Muscle layer of colon (tissue), 2 donors: ENCODE data around the gene DOK7.

ENCODE experiments used
- H3K27ac ChIP-seq: one replicate; pipeline ENCODE4 v1.7.0; 2013; ENCODE audit warnings: low read depth, mild to moderate bottlenecking, low read length, moderate library complexity
- H3K27me3 ChIP-seq, 2 donors: one replicate each; pipeline ENCODE4 v1.7.0; 2013; ENCODE audit warnings: low read length in 2 of 2, mild to moderate bottlenecking in 2 of 2; ENCODE audit not compliant: insufficient read depth in 2 of 2, control insufficient read depth in 1 of 2
- H3K36me3 ChIP-seq: one replicate; pipeline ENCODE4 v1.7.0; 2013; ENCODE audit warnings: mild to moderate bottlenecking, low read length; ENCODE audit not compliant: insufficient read depth
- H3K4me1 ChIP-seq: one replicate; pipeline ENCODE4 v1.7.0; 2013; ENCODE audit warnings: mild to moderate bottlenecking, low read length; ENCODE audit not compliant: insufficient read depth
- H3K4me3 ChIP-seq, 2 donors: one replicate each; pipeline ENCODE4 v1.7.0; 2013; ENCODE audit warnings: low read length in 2 of 2, low read depth in 1 of 2, mild to moderate bottlenecking in 1 of 2, moderate library complexity in 1 of 2
- H3K9ac ChIP-seq: one replicate; pipeline ENCODE4 v1.7.0; 2013; ENCODE audit warnings: low read length
- H3K9me3 ChIP-seq: one replicate; pipeline ENCODE4 v1.7.0; 2013; ENCODE audit warnings: mild to moderate bottlenecking, low read length
- donor health status: abdominal sarcoma.
- donor health status: Adenocarcinoma of cecum.

The DOK7 gene

DNA sequence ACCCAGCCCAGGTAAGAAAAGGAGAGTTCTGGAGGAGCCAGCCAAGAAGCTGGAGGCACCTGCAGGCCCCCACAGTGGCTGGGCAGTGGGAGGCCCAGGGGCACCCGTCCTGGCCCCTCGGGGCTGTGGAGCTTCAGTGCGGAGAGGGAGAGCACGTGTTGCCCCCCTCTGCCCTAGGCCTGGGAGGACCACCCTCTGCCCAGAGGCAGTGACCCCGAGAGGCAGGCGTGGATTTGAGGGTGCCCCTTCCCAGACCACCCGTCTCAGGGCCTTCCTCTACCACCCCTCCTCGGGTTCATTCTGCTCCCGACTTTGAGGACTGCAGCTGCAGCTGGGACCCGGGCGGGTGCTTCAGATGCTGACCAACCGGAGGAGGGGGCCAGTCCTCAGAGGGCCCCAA is 33.5 kb upstream of the DOK7 start:
- no peak overlapping the region for H3K27ac ChIP-seq
- H3K9ac ChIP-seq, result no peak overlapping the region
- no peaks in the 10 kb centered on the region for H3K27me3 ChIP-seq
- no peaks in the 10 kb centered on the region for H3K36me3 ChIP-seq
- H3K4me1 ChIP-seq, result no peaks in the 10 kb centered on the region
- H3K9me3 ChIP-seq, result no peaks in the 10 kb centered on the region
- H3K4me3 ChIP-seq, result no peak overlapping the region

DNA sequence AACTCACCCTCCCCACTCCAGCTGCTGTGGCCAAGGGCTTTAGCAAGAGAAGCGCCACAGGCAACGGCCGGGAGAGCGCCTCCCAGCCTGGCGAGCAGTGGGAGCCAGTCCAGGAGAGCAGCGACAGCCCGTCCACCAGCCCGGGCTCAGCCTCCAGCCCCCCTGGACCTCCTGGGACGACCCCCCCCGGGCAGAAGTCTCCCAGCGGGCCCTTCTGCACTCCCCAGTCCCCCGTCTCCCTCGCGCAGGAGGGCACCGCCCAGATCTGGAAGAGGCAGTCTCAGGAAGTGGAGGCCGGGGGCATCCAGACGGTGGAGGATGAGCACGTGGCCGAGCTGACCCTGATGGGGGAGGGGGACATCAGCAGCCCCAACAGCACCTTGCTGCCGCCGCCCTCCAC is 32.6 kb upstream of the DOK7 start:
- no peaks in the 10 kb centered on the region for H3K9me3 ChIP-seq
- no peaks in the 10 kb centered on the region for H3K36me3 ChIP-seq
- H3K27me3 ChIP-seq, result no peaks in the 10 kb centered on the region
- no peak overlapping the region for H3K27ac ChIP-seq
- no peak overlapping the region for H3K4me3 ChIP-seq
- H3K9ac ChIP-seq, result no peak overlapping the region
- no peaks in the 10 kb centered on the region for H3K4me1 ChIP-seq

DNA sequence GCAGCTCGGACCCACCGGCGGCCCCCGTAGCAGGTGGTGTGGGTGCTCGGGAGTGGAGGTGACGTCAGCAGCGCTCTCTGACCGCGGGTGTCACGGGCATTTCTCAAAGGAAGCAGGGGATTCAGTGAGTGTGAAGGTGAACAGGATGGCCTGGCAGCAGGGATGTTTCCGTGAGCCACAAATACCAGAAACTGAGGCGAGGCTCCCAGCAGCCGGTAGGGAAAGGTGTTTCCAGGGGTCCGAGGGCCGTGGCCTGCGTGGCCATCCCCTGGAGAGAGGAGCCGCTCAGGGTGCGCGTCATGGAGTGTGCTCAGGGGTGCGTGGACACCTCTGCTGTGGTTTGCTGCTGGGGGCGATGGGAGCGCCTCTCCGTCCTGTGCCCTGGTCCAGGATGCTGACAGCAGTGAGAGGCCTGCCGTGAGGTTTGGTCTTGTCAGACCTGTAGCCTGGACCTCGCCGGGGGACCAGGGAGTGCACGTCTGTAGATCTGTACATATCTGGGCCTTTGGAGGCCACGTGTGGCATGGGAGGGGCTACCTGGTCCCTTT is 31.6 kb upstream of the DOK7 start:
- Histone ChIP-seq H3K4me3 (no peak overlapping the region), H3K9ac (no peak overlapping the region), H3K4me1 (no peaks in the 10 kb centered on the region), H3K27ac (no peak overlapping the region), H3K36me3 (no peaks in the 10 kb centered on the region), H3K9me3 (no peaks in the 10 kb centered on the region), H3K27me3 (no peaks in the 10 kb centered on the region)

DNA sequence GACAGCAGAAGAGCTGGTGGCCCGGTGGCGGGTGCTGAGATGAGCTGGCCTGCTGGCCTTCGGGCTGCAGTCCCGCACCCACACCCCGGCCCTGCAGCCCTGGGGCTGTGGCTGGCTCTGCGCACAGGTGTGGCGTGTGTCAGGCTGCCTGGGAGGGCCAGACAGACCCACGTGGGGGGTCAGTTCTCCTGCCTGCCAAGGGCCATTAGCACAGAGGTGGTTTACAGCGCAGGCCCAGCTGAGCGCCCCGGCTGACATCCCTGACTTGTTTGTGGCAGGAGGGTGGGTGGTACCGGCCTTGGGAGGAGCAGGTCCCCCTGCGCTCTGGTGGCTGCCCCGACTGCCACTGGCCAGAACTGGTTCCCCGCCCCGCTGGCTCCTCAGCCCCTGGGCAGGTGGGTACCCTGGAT is 30.7 kb upstream of the DOK7 start:
- Histone ChIP-seq H3K36me3 (no peaks in the 10 kb centered on the region), H3K9ac (no peak overlapping the region), H3K4me1 (no peaks in the 10 kb centered on the region), H3K27ac (no peak overlapping the region), H3K4me3 (no peak overlapping the region), H3K27me3 (no peaks in the 10 kb centered on the region), H3K9me3 (no peaks in the 10 kb centered on the region)

DNA sequence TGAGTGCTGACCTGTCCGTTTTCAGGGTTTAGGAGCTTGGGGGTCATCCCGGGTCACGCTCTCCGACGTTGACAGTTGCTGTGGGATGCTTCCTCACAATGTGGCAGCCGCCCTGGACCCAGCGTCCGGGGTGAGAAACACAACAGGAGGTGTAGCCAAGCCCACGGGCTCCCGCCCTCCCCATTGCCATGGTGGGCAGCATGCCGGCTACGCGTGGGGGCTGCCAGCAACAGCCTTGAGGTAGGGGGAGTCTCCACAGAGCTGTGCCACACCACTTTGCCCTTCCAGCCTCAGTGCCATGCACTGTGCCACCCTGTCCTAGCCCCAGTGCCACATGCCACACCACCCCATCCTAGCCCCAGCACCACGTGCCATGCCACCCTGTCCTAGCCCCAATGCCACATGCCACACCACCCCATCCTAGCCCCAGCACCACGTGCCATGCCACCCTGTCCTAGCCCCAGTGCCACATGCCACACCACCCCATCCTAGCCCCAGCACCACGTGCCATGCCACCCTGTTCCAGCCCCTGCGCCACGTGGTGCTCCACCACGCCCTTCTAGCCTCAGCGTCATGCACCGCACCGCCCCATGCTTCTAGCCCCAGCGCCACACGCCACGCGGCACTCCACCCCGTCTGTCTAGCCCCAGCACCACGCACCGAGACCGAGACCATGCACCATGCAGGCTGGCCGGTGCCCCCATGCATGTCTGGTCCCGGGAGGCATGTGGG is 29.8 kb upstream of the DOK7 start:
- Histone ChIP-seq H3K27ac (no peak overlapping the region), H3K36me3 (no peaks in the 10 kb centered on the region)

DNA sequence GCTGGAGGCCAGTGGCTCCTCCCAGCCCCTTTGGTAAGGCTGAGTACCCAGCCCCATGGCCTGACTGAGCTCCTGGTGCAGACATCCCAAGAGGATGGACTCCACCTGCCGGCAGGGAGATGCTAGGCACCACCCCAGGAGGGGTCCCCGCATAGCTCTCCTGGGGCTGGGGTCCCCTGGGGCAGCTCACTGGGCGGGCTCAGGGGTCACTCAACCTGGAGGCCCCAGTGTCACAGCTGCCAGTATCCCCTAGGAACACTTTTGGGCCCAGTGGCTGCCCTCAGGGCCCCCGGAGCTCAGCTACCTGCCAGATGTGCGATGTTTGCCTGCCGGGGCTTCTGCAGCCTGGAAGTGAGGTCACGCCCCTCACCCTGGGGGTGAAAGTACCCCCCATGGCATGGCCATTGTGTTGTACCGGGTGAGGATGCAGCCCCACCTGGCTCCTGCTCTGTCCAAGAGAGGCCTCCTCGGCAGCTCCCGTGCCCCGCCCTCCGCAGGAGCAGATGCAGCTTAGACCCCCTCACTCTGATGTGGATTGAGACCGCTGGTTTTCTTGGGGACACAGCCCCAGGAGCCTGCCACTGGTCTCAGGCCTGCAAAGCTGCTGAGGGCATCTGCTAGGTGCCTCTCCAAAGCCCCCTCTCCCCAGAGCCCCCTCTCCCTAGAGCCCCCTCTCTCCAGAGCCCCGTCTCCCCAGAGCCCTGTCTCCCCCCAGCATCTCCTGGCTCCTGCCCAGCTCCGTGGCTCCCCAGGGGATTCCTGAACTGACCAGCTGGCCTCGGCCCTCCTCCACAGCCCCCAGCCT is 28.0 kb upstream of the DOK7 start:
- no peak overlapping the region for H3K27ac ChIP-seq

More for the DNA sequence above, 29.8 kb upstream of the DOK7 start:
- no peak overlapping the region for H3K4me3 ChIP-seq
- H3K27me3 ChIP-seq, result no peaks in the 10 kb centered on the region
- H3K9ac ChIP-seq, result no peak overlapping the region
- H3K4me1 ChIP-seq, result no peaks in the 10 kb centered on the region
- H3K9me3 ChIP-seq, result no peaks in the 10 kb centered on the region

DNA sequence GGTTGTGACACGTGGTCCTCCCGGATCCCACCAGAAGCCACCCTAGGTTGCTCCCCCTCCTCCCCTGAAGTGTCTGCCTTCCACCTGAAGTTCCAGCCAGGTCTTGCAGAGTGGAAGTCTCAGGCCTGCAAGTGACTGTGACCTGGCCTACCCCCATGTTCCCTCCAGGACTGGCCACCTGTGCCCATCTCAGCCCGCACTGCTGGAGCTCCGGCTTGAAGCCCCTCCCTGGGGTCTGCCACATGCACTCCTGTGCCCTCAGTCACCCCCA is 27.5 kb upstream of the DOK7 start:
- H3K4me3 ChIP-seq, result no peak overlapping the region
- no peaks in the 10 kb centered on the region for H3K36me3 ChIP-seq
- H3K9ac ChIP-seq, result no peak overlapping the region
- no peaks in the 10 kb centered on the region for H3K27me3 ChIP-seq
- no peaks in the 10 kb centered on the region for H3K9me3 ChIP-seq
- H3K4me1 ChIP-seq, result no peaks in the 10 kb centered on the region
- no peak overlapping the region for H3K27ac ChIP-seq

More for the DNA sequence above, 28.0 kb upstream of the DOK7 start:
- no peaks in the 10 kb centered on the region for H3K9me3 ChIP-seq
- no peaks in the 10 kb centered on the region for H3K4me1 ChIP-seq
- no peaks in the 10 kb centered on the region for H3K36me3 ChIP-seq
- H3K27me3 ChIP-seq, result no peaks in the 10 kb centered on the region
- H3K4me3 ChIP-seq, result no peak overlapping the region
- H3K9ac ChIP-seq, result no peak overlapping the region

DNA sequence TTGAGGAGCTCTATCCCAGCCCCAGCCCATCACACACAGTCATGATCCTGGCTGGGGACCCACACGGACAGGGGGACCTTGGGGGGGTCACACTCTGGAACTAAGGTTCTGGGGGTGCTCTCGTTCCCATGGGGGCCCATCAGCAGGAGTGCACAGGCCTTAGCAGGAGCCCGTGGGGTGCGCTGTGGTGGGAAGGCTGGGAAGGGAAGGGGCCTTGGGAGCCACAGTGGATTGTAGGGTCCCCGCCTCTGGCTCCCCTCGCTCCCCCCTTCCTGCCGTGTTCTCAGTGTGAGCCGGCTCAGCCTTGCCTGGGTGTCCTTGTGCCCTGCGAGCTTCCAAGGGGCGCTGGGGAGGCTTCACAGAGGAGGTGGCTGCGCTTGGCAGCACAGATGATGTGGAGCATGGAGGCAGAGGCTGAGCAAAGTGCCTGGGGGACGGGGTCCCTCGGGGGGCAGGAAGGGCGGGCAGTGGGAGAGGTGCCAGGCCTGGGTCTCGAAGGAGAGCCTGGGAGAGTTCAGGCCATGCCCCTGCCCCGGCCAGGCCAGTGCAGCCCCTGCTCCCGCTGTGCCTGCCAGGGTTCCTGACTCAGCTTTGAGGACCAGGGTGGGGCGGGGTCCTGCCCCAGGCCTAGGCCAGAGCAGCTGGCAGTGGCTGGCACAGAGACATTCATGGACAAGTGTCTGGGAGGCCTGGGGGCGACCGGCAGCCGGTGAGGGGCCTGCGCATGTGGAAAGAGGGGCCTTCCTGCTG is 26.9 kb upstream of the DOK7 start:
- Histone ChIP-seq H3K4me1 (no peaks in the 10 kb centered on the region), H3K36me3 (no peaks in the 10 kb centered on the region), H3K9ac (no peak overlapping the region), H3K27me3 (no peaks in the 10 kb centered on the region), H3K9me3 (no peaks in the 10 kb centered on the region), H3K27ac (no peak overlapping the region), H3K4me3 (no peak overlapping the region)

DNA sequence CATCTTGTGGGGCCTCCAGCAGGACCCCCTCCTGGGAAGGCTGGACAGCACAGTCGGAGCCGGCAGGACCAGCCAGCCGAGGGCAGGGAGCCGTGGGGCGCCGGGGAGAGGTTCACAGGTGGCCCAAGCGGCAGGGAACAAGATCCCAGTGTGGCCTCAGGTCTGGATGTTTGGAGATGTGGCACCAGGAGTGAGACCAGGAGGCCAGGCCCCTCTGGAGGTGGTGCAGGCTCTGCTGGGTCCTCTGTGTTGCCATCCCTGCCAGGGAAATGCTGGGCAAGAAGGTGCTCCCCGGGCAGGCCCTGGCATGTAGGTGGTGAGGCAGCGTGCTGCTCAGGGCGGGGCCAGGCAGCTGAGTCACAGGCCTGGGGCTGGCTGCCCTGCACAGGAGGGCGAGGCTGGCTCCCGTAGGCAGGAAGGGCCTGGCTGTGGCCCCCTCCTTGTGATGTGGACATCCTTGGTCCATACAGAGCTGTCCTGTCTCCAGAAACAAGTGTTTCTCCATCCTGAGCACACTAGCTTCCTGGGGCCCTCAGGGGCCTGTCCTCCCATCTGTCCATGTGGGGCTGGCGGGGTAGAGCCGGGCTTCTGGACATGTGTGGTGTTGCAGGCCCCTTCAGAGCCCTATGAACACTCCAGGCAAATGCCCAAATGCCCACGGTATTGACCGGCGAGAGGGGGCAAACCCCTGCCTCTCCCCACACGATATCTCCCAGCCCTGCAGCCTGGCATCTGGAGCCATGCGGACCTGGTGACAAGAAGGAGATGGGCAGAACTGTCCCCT is 26.1 kb upstream of the DOK7 start:
- Histone ChIP-seq H3K9me3 (no peaks in the 10 kb centered on the region), H3K27me3 (no peaks in the 10 kb centered on the region), H3K27ac (no peak overlapping the region), H3K4me1 (no peaks in the 10 kb centered on the region), H3K36me3 (no peaks in the 10 kb centered on the region), H3K4me3 (no peak overlapping the region), H3K9ac (no peak overlapping the region)

DNA sequence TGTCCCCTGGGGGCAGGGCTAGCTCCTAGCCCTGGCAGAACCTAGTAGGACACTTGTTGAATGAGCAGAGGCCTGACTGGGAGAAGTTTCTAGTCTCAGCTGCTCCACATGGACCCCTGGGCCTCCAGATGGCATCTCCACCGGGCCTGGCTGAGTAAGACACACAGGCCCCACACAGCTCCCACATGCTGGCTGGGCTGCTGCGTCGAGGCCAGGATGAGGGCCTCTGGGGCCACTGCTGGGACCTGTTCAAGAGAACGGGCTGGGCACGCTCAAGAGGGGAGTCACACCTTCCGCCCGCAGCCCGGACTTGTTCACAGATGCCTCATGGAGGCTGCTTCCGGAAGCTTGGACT is 25.5 kb upstream of the DOK7 start:
- H3K27me3 ChIP-seq, result no peaks in the 10 kb centered on the region
- no peaks in the 10 kb centered on the region for H3K9me3 ChIP-seq
- no peak overlapping the region for H3K9ac ChIP-seq
- H3K36me3 ChIP-seq, result no peaks in the 10 kb centered on the region
- H3K4me1 ChIP-seq, result no peaks in the 10 kb centered on the region
- H3K27ac ChIP-seq, result no peak overlapping the region
- H3K4me3 ChIP-seq, result no peak overlapping the region
